Neural cell (in vitro differentiated cells): ENCODE results near the gene LYPD3. TPM values are rescaled to one million over a fixed set of nuclear protein-coding genes. Genes with fewer than 3 reads are reported as not detected.

Experiments used
- H2AFZ ChIP-seq: fragments of 200-600, 300-800 bp; sonication (generic), shearing (Covaris generic); 2 replicates; pipeline ENCODE4 v1.6.0; 2014; ENCODE audit warnings: low read depth, mild to moderate bottlenecking, antibody characterized with exemption, low read length, moderate library complexity
- H3F3A ChIP-seq: fragments of 200-600 bp; shearing (Covaris generic); 2 replicates; pipeline ENCODE4 v1.6.1; 2016; ENCODE audit warnings: mild to moderate bottlenecking, moderate library complexity, mixed read lengths, antibody characterized with exemption, low read length; ENCODE audit not compliant: insufficient read depth, poor library complexity, severe bottlenecking
- H3K27ac ChIP-seq: fragments of 200-600, 300-800 bp; sonication (generic), shearing (Covaris generic); 2 replicates; pipeline ENCODE4 v1.5.1; 2014; ENCODE audit warnings: mild to moderate bottlenecking, low read length, moderate library complexity
- H3K27me3 ChIP-seq: fragments of 300-800, 200-600 bp; sonication (generic), shearing (Covaris generic); 2 replicates; pipeline ENCODE4 v1.6.0; 2014; ENCODE audit warnings: mild to moderate bottlenecking, low read depth, low read length, moderate library complexity; ENCODE audit not compliant: insufficient read depth
- H3K36me3 ChIP-seq: fragments of 300-800, 200-600 bp; sonication (generic), shearing (Covaris generic); 2 replicates; pipeline ENCODE4 v1.5.1; 2014; ENCODE audit warnings: mild to moderate bottlenecking, antibody characterized with exemption, low read length, moderate library complexity; ENCODE audit not compliant: insufficient read depth
- H3K4me2 ChIP-seq: fragments of 300-800, 200-600 bp; sonication (generic), shearing (Covaris generic); 2 replicates; pipeline ENCODE4 v1.6.0; 2014; ENCODE audit warnings: mild to moderate bottlenecking, low read length
- H3K4me3 ChIP-seq: fragments of 300-800, 200-600 bp; sonication (generic), shearing (Covaris generic); 2 replicates; pipeline ENCODE4 v1.5.1; 2014; ENCODE audit warnings: mild to moderate bottlenecking, low read length, moderate library complexity
- H3K79me2 ChIP-seq: fragments of 200-600 bp; shearing (Covaris generic); replicated peaks from 2 replicates; pipeline ENCODE4 v1.6.0; 2014; ENCODE audit warnings: mild to moderate bottlenecking, low read length, moderate library complexity; ENCODE audit not compliant: insufficient read depth
- H3K9ac ChIP-seq: fragments of 300-800, 200-600 bp; sonication (generic), shearing (Covaris generic); 2 replicates; pipeline ENCODE4 v1.6.1; 2016; ENCODE audit warnings: mild to moderate bottlenecking, low read length, mixed read lengths
- H3K9me2 ChIP-seq: fragments of 200-600 bp; shearing (Covaris generic); 2 replicates; pipeline ENCODE4 v1.6.1; 2016; ENCODE audit warnings: mild to moderate bottlenecking, low read length, mixed read lengths; ENCODE audit not compliant: insufficient read depth
- H3K9me3 ChIP-seq: fragments of 200-600, 300-800 bp; sonication (generic), shearing (Covaris generic); 2 replicates; pipeline ENCODE4 v1.6.1; 2016; ENCODE audit warnings: mild to moderate bottlenecking, mixed run types, low read length, moderate library complexity, mixed read lengths
- H4K20me1 ChIP-seq: fragments of 200-600 bp; shearing (Covaris generic); 2 replicates; pipeline ENCODE4 v1.6.1; 2016; ENCODE audit warnings: mild to moderate bottlenecking, mixed run types; ENCODE audit not compliant: insufficient read depth
- EP300 ChIP-seq: fragments of 450-650 bp; conservative IDR thresholded peaks from 2 replicates; pipeline ENCODE4 v1.6.1; 2014; ENCODE audit warnings: antibody characterized with exemption, mild to moderate bottlenecking, moderate library complexity; ENCODE audit not compliant: poor library complexity, severe bottlenecking
- EZH2 ChIP-seq: fragments of 200-600, 300-800 bp; shearing (Covaris generic), sonication (generic); IDR thresholded peaks from 2 replicates; pipeline ENCODE4 v1.6.1; 2014; ENCODE audit warnings: antibody characterized with exemption, low read length, borderline replicate concordance, mild to moderate bottlenecking; ENCODE audit not compliant: insufficient read depth, poor library complexity, severe bottlenecking
- MXI1 ChIP-seq: fragments of 450-650 bp; conservative IDR thresholded peaks from 2 replicates; pipeline ENCODE4 v1.6.1; 2014; ENCODE audit warnings: antibody characterized with exemption, mild to moderate bottlenecking; ENCODE audit not compliant: poor library complexity, severe bottlenecking
- POLR2AphosphoS5 ChIP-seq: IDR thresholded peaks from 2 replicates; pipeline ENCODE4 v1.6.1; 2012
- RAD21 ChIP-seq: fragments of 450-650 bp; conservative IDR thresholded peaks from 2 replicates; pipeline ENCODE4 v1.6.1; 2014; ENCODE audit warnings: antibody characterized with exemption, mild to moderate bottlenecking, moderate library complexity
- SMC3 ChIP-seq: fragments of 450-650 bp; conservative IDR thresholded peaks from 2 replicates; pipeline ENCODE4 v1.6.1; 2014; ENCODE audit warnings: antibody characterized with exemption, mild to moderate bottlenecking, moderate library complexity; ENCODE audit not compliant: poor library complexity
- TAF1 ChIP-seq: IDR thresholded peaks from 2 replicates; pipeline ENCODE4 v1.6.1; 2012; ENCODE audit warnings: low read depth
- polyA plus RNA-seq: library from polyadenylated mRNA; depleted of rRNA; stranded (reverse); fragments of >200 nt; gene quantifications from 2 replicates; pipeline ENCODE4 v1.2.3, GENCODE V29; 2014
- TF ChIP-seq, protein P1 (sequence below): IDR thresholded peaks from 2 replicates; pipeline ENCODE4 v1.6.1; 2012; ENCODE audit warnings: borderline replicate concordance
- TF ChIP-seq, protein P2 (sequence below): fragments of 450-650 bp; IDR thresholded peaks from 2 replicates; pipeline ENCODE4 v1.5.1; 2014; ENCODE audit warnings: antibody characterized with exemption, mild to moderate bottlenecking, moderate library complexity; ENCODE audit not compliant: poor library complexity, severe bottlenecking

LYPD3 gene
- polyA plus RNA-seq, 1 donor from 2014 or later, result not detected

GRCh38 chr19:43454031-43454430, 11.4 kb downstream of the LYPD3 start:
- Histone ChIP-seq H3K27me3 (no peaks in the 10 kb centered on the region), H3K4me3 (no peak overlapping the region), H3K9me2 (no peaks in the 10 kb centered on the region), H3K79me2 (no peaks in the 10 kb centered on the region), H3F3A (no peaks in the 10 kb centered on the region), H2AFZ (no peak overlapping the region), H3K36me3 (no peaks in the 10 kb centered on the region), H3K9ac (no peak overlapping the region), H4K20me1 (no peaks in the 10 kb centered on the region), H3K4me2 (no peak overlapping the region), H3K27ac (no peak overlapping the region), H3K9me3 (no peaks in the 10 kb centered on the region)
- TF ChIP-seq, protein P1, sequence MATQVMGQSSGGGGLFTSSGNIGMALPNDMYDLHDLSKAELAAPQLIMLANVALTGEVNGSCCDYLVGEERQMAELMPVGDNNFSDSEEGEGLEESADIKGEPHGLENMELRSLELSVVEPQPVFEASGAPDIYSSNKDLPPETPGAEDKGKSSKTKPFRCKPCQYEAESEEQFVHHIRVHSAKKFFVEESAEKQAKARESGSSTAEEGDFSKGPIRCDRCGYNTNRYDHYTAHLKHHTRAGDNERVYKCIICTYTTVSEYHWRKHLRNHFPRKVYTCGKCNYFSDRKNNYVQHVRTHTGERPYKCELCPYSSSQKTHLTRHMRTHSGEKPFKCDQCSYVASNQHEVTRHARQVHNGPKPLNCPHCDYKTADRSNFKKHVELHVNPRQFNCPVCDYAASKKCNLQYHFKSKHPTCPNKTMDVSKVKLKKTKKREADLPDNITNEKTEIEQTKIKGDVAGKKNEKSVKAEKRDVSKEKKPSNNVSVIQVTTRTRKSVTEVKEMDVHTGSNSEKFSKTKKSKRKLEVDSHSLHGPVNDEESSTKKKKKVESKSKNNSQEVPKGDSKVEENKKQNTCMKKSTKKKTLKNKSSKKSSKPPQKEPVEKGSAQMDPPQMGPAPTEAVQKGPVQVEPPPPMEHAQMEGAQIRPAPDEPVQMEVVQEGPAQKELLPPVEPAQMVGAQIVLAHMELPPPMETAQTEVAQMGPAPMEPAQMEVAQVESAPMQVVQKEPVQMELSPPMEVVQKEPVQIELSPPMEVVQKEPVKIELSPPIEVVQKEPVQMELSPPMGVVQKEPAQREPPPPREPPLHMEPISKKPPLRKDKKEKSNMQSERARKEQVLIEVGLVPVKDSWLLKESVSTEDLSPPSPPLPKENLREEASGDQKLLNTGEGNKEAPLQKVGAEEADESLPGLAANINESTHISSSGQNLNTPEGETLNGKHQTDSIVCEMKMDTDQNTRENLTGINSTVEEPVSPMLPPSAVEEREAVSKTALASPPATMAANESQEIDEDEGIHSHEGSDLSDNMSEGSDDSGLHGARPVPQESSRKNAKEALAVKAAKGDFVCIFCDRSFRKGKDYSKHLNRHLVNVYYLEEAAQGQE, result no peak
- TF ChIP-seq, protein P2, sequence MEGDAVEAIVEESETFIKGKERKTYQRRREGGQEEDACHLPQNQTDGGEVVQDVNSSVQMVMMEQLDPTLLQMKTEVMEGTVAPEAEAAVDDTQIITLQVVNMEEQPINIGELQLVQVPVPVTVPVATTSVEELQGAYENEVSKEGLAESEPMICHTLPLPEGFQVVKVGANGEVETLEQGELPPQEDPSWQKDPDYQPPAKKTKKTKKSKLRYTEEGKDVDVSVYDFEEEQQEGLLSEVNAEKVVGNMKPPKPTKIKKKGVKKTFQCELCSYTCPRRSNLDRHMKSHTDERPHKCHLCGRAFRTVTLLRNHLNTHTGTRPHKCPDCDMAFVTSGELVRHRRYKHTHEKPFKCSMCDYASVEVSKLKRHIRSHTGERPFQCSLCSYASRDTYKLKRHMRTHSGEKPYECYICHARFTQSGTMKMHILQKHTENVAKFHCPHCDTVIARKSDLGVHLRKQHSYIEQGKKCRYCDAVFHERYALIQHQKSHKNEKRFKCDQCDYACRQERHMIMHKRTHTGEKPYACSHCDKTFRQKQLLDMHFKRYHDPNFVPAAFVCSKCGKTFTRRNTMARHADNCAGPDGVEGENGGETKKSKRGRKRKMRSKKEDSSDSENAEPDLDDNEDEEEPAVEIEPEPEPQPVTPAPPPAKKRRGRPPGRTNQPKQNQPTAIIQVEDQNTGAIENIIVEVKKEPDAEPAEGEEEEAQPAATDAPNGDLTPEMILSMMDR, result no peak
- TF ChIP-seq MXI1 (no peak), EZH2 (no peak), TAF1 (no peak), RAD21 (no peak), SMC3 (no peak), EP300 (no peak), POLR2AphosphoS5 (no peak)

- H3K4me3 ChIP-seq, result no peak overlapping the region
Observed at GRCh38 chr19:43452582-43452981, 12.8 kb downstream of the LYPD3 start.

More at GRCh38 chr19:43452582-43452981, 12.8 kb downstream of the LYPD3 start:
- Histone ChIP-seq H4K20me1 (no peaks in the 10 kb centered on the region), H3K4me2 (no peak overlapping the region), H3K27me3 (no peaks in the 10 kb centered on the region), H3K9me2 (no peaks in the 10 kb centered on the region), H3K9ac (no peak overlapping the region), H3K9me3 (no peaks in the 10 kb centered on the region), H3K27ac (no peak overlapping the region), H2AFZ (no peak overlapping the region), H3K36me3 (no peaks in the 10 kb centered on the region), H3F3A (no peaks in the 10 kb centered on the region), H3K79me2 (no peaks in the 10 kb centered on the region)
- TF ChIP-seq, protein P2, result no peak
- TF ChIP-seq RAD21 (no peak), TAF1 (no peak)
